Tibial nerve (tissue), 4 donors: ENCODE data around the gene JADE3. TPM values are rescaled to one million over a fixed set of nuclear protein-coding genes. Genes with fewer than 3 reads are reported as not detected.

Experiments used
- DNase-seq, 2 donors: peaks; one replicate each; pipeline ENCODE4 v3.0.0-alpha.2; 2019; ENCODE audit warnings: low spot score in 2 of 2
- H3K27ac ChIP-seq, 4 donors: fragments of 200-600 bp; sonication (generic) in 3 of 4; one replicate each; pipeline ENCODE4 v1.5.1; 2017 to 2019; ENCODE audit warnings: mild to moderate bottlenecking in 1 of 4
- H3K27me3 ChIP-seq, 2 donors: fragments of 200-600 bp; sonication (generic) in 1 of 2; one replicate each; pipeline versions ENCODE4 v1.5.1 to v1.6.0; 2017 to 2019
- H3K36me3 ChIP-seq, 3 donors: fragments of 200-600 bp; sonication (generic); one replicate each; pipeline ENCODE4 v1.5.1; 2018 to 2019
- H3K4me1 ChIP-seq, 4 donors: fragments of 200-600 bp; sonication (generic) in 3 of 4; one replicate each; pipeline ENCODE4 v1.5.1; 2017 to 2019
- H3K4me3 ChIP-seq, 4 donors: fragments of 200-600 bp; sonication (generic) in 3 of 4; one replicate each; pipeline ENCODE4 v1.5.1; 2017 to 2019; ENCODE audit warnings: mild to moderate bottlenecking in 1 of 4, moderate library complexity in 1 of 4
- H3K9me3 ChIP-seq, 4 donors: fragments of 200-600 bp; sonication (generic) in 3 of 4; one replicate each; pipeline ENCODE4 v1.5.1; 2017 to 2019
- EP300 ChIP-seq, 2 donors: sonication (generic); formaldehyde crosslinking; IDR thresholded peaks; one replicate each; pipeline ENCODE4 v1.6.1; 2017; ENCODE audit warnings: antibody characterized with exemption in 2 of 2, mild to moderate bottlenecking in 1 of 2
- POLR2A ChIP-seq, 2 donors: fragments of 450-650 bp; IDR thresholded peaks; one replicate each; pipeline ENCODE4 v1.6.1; 2017; ENCODE audit warnings: antibody characterized with exemption in 2 of 2, mild to moderate bottlenecking in 2 of 2, moderate library complexity in 2 of 2
- WGBS, 2 donors: methylation state at CpG; one replicate each; pipeline ENCODE4 v1.1.5; 2018; 5-methylcytosine and 5-hydroxymethylcytosine counted together
- total RNA-seq, 4 donors: library from RNA; depleted of rRNA; stranded (reverse); fragments of >200 nt; gene quantifications; one replicate each; pipeline ENCODE4 v1.1.0, GENCODE V29; 2016
- TF ChIP-seq, protein P1 (sequence below), 5 experiments: fragments of 200-600 bp in 3 of 5; fragments of 450-650 bp in 2 of 5; sonication (generic) in 3 of 5; IDR thresholded peaks; one replicate each; pipeline ENCODE4 v1.5.1; 2016 to 2019; ENCODE audit warnings: antibody characterized with exemption in 5 of 5, mild to moderate bottlenecking in 3 of 5, moderate library complexity in 2 of 5

Gene JADE3
- total RNA-seq, 4 donors from 2014 or later = 3.9 to 5.4 (median 4.5) TPM

DNA sequence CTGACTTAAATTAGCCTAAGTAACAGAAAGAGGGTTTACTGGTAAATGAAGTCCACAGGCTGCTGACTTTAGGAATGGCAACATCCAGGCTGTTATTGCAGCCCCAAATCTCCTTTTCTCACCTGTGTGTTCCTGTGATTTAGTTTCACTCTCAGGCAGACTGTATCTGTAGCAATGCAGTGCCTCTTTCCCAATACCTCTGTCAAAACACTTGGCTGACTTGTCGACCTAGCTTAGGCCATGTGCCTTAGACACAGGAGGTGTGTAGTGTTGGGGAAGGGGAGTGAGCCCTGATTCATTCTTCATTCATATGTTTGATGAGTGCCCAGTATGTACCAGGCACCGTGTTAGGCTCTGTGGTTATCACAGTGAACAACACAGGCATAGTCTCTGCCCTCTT is 46.9 kb downstream of the JADE3 start:
- WGBS, 2 donors = 47 to 79% methylated on average over 2 of the region's 2 CpGs
- no peak overlapping the region for H3K4me3 ChIP-seq
- TF ChIP-seq, protein P1, sequence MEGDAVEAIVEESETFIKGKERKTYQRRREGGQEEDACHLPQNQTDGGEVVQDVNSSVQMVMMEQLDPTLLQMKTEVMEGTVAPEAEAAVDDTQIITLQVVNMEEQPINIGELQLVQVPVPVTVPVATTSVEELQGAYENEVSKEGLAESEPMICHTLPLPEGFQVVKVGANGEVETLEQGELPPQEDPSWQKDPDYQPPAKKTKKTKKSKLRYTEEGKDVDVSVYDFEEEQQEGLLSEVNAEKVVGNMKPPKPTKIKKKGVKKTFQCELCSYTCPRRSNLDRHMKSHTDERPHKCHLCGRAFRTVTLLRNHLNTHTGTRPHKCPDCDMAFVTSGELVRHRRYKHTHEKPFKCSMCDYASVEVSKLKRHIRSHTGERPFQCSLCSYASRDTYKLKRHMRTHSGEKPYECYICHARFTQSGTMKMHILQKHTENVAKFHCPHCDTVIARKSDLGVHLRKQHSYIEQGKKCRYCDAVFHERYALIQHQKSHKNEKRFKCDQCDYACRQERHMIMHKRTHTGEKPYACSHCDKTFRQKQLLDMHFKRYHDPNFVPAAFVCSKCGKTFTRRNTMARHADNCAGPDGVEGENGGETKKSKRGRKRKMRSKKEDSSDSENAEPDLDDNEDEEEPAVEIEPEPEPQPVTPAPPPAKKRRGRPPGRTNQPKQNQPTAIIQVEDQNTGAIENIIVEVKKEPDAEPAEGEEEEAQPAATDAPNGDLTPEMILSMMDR (IDR thresholded peaks at IDR 0.05) = no peak
- TF ChIP-seq POLR2A (IDR thresholded peaks at IDR 0.05) = no peak
- no peak for TF ChIP-seq EP300 (IDR thresholded peaks at IDR 0.05)

DNA sequence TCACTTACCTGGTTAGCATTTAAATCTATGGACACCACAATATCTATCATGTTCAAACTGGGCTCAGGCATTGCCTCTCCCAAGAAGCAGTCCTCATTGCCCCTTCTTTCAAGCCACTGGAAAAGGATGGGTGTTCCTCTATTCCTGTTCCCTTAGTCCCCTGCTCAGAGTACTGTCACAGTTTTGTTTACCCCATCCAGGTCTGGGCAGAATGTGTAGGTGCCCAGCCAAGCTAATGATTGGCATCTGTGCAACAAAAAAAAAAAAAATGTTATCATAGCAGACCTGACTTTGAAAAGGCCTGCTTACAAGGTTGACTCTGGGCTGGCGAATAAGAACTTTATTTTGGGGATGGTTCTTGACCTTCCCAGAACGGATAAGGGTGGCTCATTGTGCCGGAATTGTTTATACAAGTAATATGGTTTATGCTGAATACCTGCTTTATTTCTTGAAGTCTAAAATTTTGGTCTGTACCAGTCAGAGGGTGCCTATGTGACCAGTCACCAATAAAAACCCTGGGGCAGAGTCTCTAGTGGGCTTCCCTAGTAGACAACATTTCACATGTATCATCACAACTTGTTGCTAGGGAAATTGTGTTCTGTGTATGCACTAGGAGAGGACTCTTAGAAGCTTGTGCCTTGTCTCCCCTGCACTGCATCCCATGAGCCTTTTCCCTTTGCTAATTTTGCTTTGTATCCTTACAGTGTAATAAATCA is 47.9 kb downstream of the JADE3 start:
- TF ChIP-seq POLR2A (IDR thresholded peaks at IDR 0.05) (no peak), EP300 (IDR thresholded peaks at IDR 0.05) (no peak)
- TF ChIP-seq, protein P1 (IDR thresholded peaks at IDR 0.05) = no peak
- peak overlapping the region in 2 of 4 donors; percentile 15 to 50 for H3K27ac ChIP-seq
- no peaks in the 10 kb centered on the region for H3K4me1 ChIP-seq
- H3K36me3 ChIP-seq = no peaks in the 10 kb centered on the region
- DNase-seq = no peak
- H3K9me3 ChIP-seq = no peaks in the 10 kb centered on the region
- peaks cover 0 to 8% of the 10 kb centered on the region in 2 donors for H3K27me3 ChIP-seq
- WGBS, 2 donors = 82 to 89% methylated on average over 3 of the region's 3 CpGs
- H3K4me3 ChIP-seq = no peak overlapping the region

More for the DNA sequence above, 46.9 kb downstream of the JADE3 start:
- Histone ChIP-seq H3K4me1 (no peaks in the 10 kb centered on the region), H3K27me3 (peaks cover 0 to 8% of the 10 kb centered on the region in 2 donors), H3K36me3 (no peaks in the 10 kb centered on the region), H3K9me3 (no peaks in the 10 kb centered on the region), H3K27ac (no peak overlapping the region)
- no peak for DNase-seq

DNA sequence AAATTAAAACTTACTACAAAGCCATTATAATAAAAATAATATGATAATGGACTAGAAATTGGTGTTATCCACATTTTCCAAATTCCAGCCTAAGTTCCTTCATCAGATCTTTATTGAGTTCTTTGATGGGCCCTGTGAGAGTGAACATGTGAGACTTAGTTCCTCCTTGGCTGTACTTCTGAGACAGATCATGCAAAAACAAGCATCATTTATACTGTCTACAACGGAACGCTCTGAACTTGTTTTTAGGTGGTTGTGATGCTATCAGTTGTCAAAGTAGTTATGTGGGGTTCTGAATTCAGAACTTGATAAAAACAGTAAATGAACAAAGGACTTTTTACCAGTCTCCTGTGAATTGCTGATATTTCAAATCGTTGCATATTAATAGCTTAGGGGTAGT is 48.9 kb downstream of the JADE3 start:
- Histone ChIP-seq H3K4me3 (no peak overlapping the region), H3K4me1 (no peaks in the 10 kb centered on the region), H3K27ac (no peak overlapping the region), H3K36me3 (no peaks in the 10 kb centered on the region), H3K9me3 (no peaks in the 10 kb centered on the region), H3K27me3 (peaks cover 0 to 8% of the 10 kb centered on the region in 2 donors)
- no peak for DNase-seq
- 41 to 50% methylated on average over 3 of the region's 3 CpGs for WGBS, 2 donors
- TF ChIP-seq, protein P1 (IDR thresholded peaks at IDR 0.05) = no peak
- peak in 1 of 2 donors; percentile 9 for TF ChIP-seq EP300 (IDR thresholded peaks at IDR 0.05)
- TF ChIP-seq POLR2A (IDR thresholded peaks at IDR 0.05) = no peak

DNA sequence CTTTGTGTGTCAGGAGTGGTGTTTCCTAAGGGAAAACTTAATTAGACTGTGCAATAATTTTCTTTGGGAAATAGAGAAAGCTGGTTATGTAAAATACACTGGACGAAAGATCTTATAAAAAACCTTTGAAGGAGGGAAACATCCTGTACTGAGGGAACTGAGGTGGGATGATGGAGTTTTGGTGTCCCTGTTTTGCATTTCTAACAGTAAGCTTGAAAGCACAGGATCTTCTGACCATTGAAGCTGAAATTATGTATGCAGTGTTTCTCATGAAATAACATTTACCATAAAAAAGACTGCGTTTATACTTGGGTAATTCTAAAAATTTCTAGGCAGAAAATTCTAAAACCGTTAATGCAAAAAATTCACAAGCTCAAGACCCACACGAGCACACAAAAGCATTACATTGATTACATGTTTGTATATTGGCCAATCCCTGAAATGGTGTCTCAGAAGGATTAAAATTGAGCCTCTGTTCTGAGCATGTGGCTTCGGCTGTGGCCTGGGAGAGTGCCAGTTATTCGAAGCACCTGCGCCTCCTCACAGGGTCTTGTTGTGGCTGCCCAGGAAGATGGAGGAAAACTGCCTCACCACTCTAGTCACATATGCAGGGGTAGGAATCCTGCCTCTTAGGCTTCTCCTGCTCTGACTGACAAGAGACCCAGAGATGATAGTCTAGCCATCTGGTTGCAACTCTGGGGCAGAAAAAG is 49.5 kb downstream of the JADE3 start:
- TF ChIP-seq POLR2A (IDR thresholded peaks at IDR 0.05) (no peak), EP300 (IDR thresholded peaks at IDR 0.05) (no peak)
- TF ChIP-seq, protein P1 (IDR thresholded peaks at IDR 0.05) = no peak
- 62 to 66% methylated on average over 5 to 7 of the region's 7 CpGs for WGBS, 2 donors
- H3K27ac ChIP-seq = peak overlapping the region in 1 of 4 donors; percentile 12
- H3K4me1 ChIP-seq = no peaks in the 10 kb centered on the region
- no peaks in the 10 kb centered on the region for H3K36me3 ChIP-seq
- no peak for DNase-seq
- peaks cover 0 to 8% of the 10 kb centered on the region in 2 donors for H3K27me3 ChIP-seq
- no peak overlapping the region for H3K4me3 ChIP-seq
- no peaks in the 10 kb centered on the region for H3K9me3 ChIP-seq
